Ovary (tissue), 3 donors: ENCODE results near the gene DOC2B.

Experiments used
- EP300 ChIP-seq: sonication (generic); formaldehyde crosslinking; IDR thresholded peaks from one replicate; pipeline ENCODE4 v1.6.1; 2017; ENCODE audit warnings: antibody characterized with exemption
- POLR2A ChIP-seq: fragments of 450-650 bp; IDR thresholded peaks from one replicate; pipeline ENCODE4 v1.6.1; 2017; ENCODE audit warnings: antibody characterized with exemption, mild to moderate bottlenecking, moderate library complexity
- TF ChIP-seq, protein P1 (sequence below), 3 donors: fragments of 450-650 bp in 2 of 3; fragments of 200-600 bp in 1 of 3; IDR thresholded peaks; one replicate each; pipeline versions ENCODE4 v1.5.1 to v1.8.0; 2016 to 2022; ENCODE audit warnings: antibody characterized with exemption in 3 of 3, mild to moderate bottlenecking in 1 of 3
- donor health status: DM: no; HTN: no; CAD: no.

DNA sequence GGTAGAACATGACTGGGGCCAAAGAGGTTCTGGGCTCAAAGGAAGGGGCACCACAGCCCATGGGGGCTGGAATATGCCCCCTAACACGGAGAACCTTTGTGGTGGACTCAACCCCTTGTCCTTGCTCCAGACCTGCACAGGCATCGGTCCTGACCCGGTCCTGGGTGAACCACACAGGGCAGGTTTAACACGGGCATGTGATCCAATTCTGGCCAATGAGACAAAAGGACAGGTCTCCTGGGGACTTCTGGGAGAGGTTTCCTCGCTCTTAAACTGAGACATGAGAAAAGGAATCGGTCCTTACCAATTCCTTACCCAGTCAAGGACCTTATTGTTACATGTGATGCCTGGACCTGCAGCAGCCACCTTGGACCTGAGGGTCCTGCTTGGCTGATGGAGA lies 3.7 kb downstream of the DOC2B start:
- TF ChIP-seq, protein P1, sequence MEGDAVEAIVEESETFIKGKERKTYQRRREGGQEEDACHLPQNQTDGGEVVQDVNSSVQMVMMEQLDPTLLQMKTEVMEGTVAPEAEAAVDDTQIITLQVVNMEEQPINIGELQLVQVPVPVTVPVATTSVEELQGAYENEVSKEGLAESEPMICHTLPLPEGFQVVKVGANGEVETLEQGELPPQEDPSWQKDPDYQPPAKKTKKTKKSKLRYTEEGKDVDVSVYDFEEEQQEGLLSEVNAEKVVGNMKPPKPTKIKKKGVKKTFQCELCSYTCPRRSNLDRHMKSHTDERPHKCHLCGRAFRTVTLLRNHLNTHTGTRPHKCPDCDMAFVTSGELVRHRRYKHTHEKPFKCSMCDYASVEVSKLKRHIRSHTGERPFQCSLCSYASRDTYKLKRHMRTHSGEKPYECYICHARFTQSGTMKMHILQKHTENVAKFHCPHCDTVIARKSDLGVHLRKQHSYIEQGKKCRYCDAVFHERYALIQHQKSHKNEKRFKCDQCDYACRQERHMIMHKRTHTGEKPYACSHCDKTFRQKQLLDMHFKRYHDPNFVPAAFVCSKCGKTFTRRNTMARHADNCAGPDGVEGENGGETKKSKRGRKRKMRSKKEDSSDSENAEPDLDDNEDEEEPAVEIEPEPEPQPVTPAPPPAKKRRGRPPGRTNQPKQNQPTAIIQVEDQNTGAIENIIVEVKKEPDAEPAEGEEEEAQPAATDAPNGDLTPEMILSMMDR (IDR thresholded peaks at IDR 0.05), result no peak
- TF ChIP-seq EP300 (no peak), POLR2A (no peak)
